GM12872 (cell line): ENCODE measurements around the gene TMEM14A.

Experiments used
- TF ChIP-seq, protein P1 (sequence below): IDR thresholded peaks from 3 replicates; pipeline ENCODE4 v1.5.1; 2011; ENCODE audit warnings: low read depth, mild to moderate bottlenecking, low read length, moderate library complexity; ENCODE audit not compliant: insufficient read depth

The TMEM14A gene

DNA sequence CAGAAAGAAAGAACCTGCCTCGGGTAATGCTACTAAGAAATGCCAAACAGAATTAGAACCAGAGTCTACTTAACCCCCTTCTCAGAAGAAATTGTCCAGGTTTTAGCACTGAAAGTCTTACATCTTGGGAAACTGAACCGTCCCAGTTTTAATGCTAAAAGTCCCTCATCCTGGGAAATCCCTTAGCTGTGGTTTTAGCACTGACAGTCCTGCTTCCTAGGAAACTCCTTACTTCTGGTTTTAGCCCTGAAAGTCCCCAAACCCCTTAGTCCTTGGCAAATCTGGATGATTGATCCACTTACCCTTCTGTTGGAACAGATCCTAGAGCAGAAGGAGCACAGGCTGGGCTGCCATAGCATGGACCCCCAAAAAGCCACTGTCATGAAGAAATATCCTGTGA, 4.8 kb upstream of the TMEM14A start:
- TF ChIP-seq, protein P1, sequence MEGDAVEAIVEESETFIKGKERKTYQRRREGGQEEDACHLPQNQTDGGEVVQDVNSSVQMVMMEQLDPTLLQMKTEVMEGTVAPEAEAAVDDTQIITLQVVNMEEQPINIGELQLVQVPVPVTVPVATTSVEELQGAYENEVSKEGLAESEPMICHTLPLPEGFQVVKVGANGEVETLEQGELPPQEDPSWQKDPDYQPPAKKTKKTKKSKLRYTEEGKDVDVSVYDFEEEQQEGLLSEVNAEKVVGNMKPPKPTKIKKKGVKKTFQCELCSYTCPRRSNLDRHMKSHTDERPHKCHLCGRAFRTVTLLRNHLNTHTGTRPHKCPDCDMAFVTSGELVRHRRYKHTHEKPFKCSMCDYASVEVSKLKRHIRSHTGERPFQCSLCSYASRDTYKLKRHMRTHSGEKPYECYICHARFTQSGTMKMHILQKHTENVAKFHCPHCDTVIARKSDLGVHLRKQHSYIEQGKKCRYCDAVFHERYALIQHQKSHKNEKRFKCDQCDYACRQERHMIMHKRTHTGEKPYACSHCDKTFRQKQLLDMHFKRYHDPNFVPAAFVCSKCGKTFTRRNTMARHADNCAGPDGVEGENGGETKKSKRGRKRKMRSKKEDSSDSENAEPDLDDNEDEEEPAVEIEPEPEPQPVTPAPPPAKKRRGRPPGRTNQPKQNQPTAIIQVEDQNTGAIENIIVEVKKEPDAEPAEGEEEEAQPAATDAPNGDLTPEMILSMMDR, result no peak

DNA sequence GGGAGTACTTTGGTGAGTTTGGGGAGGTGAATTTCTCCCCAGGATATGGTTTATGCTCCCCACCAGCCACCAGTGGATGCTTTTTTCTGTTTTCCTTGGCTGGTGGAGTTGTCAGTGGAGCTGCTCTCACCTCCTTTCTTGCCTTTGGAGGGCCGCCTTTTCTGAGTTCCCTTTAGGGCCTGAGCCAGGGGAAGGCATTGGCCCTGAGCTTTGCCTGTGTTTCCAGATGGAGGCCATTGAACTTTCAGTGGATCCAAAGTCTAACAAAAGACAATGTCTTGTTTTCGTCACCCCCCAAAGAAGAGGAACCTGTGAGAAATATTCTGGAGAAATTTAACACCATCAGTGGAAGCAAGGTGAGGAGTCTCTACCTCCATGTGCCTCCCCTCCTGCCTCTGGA, 4.4 kb upstream of the TMEM14A start:
- TF ChIP-seq, protein P1, result no peak

DNA sequence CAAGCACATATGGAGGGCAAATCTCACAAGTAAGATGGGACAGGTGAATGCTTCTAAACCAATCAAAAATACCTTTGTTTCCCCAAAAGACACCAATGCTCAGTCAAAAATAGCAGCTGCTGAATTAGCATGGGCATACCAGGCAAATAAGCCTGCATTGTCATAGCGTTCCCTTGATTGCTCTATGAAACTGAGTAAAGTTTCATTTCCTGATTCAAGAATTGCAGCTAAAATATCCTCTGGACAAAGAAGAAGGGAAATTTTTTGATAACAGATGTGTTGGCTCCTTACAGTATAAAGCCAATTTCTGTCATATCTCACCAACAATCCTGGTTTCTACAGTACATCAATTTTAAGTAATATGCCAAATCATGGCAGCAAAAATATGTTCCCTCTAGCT, 3.3 kb upstream of the TMEM14A start:
- TF ChIP-seq, protein P1, result no peak

DNA sequence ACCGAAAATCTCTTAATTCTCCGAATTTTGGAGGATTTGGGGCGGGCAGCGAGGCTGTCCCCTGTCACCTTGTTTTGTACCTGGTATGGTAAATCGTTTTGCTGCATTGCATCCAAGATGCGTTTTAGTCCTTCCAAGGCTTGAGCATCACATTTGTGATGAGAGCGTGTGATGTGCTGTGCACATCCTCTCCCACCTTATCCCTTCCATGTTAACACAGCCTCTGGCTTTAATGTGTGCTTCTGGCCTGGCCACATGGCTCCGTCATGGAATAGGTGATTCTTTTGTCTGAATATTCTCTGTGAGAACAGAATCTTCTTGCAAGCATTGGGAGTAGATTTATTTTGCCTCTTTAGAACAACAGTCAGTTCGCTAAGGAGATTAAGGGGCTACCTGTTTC, 763 bp downstream of the TMEM14A start:
- TF ChIP-seq, protein P1, result no peak

DNA sequence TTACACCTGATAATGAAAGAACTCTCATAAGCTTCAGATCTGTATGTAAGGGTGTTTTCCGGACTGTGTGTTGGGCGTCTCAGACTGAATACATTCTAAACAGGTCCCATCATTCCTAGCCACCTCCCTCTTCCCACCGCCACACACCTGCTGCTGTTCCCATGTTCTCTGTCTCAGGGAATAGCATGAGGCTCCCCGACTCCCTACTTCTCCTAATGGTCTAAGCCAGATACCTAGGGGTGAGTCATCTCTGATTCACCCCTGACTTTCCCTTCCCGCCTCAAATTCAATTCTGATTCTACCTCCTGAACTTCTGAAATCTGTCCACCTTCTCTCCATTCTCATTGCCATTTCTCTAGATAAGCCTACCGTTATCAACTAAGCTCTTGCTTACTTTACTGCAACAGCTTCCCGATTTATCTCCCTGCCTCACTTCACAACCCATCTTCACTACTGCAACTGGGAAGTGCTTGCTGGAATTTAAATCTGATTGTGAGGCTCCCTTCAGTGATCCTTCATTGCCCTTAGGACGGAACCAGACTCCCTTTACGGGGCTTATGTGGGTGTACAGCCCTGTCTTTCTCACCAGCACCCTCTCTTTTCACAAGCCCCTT, 1.6 kb downstream of the TMEM14A start:
- TF ChIP-seq, protein P1, result no peak

DNA sequence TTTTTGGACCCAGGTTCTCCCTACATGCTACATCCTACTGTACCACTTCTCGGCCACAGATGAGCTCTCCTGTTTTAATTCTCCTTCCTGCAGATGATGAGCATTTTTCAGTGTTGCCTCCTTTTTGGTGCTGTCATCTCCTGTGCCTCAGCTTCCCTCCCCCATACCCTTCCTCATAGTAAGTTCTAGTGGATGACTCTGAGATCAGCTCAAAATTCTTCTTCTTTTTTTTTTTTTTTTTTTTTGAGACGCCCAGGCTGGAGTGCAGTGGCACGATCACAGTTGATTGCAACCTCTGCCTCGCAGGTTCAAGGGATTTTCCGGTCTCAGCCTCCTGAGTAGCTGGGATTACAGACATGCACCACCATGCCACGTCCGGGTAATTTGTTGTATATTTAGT, 3.8 kb downstream of the TMEM14A start:
- TF ChIP-seq, protein P1, result no peak

DNA sequence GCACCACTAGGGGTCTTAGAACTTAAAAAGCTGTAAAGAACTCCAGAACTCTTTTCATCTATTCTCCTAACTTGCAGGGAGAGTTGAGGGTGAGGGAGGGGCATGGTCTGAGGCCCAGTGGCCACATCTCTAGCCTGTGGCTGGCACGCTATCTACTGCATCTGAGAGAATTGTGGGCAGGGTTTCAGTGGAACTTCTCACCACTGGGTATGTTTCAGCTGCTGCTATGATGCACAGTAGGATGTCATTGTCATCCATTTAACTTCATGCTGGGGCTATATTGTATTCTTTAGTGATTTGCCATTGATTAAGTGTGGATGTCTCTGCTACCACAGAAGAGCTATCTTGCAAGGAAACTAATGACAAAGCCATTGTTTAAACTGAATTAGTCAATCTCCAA, 4.5 kb downstream of the TMEM14A start:
- TF ChIP-seq, protein P1, result no peak
